Stimulated activated CD4-positive, alpha-beta T cell treated with anti-CD3 and anti-CD28 coated beads, TNF-alpha, amount 100 ng/mL, for 4 hours (primary cell): ENCODE results near the gene COASY.
"Not testable (repeated sequence)": the region's sequence is repeated elsewhere in the genome, so short reads cannot be mapped to it uniquely, and the experiment has no call there.

Source experiments
- DNase-seq, 3 experiments: peaks; one replicate each; pipeline ENCODE4 v3.0.0-alpha.2; 2020; ENCODE audit warnings: low read depth in 3 of 3

The COASY gene

GRCh38 chr17:42553161-42553818 is 8.7 kb upstream of the COASY start:
- DNase-seq = no peak

DNA sequence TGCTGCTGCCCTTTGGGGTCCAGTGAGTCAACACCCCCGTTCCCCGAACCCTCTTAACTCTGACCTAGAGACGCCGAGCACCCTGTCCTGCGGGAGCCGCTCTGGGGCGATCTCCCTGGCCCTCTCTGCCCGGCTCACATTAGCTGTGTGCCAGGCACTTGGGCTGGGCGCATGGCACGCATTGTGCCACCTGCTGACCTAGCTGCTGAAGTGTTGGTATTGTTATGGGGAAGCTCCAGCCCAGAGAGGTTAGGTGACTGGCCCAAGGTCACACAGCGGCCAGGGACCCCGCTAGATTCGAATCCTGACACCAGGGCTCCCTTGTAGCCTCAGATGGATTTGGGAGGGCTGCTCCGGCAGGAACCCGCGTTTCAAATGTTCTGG is 8.1 kb upstream of the COASY start:
- DNase-seq = no peak

GRCh38 chr17:42554250-42555121 is 7.5 kb upstream of the COASY start:
- peak in 1 of 3 experiments; percentile 46 for DNase-seq

- no peak for DNase-seq
Measured at GRCh38 chr17:42555122-42555622, 6.8 kb upstream of the COASY start.

DNA sequence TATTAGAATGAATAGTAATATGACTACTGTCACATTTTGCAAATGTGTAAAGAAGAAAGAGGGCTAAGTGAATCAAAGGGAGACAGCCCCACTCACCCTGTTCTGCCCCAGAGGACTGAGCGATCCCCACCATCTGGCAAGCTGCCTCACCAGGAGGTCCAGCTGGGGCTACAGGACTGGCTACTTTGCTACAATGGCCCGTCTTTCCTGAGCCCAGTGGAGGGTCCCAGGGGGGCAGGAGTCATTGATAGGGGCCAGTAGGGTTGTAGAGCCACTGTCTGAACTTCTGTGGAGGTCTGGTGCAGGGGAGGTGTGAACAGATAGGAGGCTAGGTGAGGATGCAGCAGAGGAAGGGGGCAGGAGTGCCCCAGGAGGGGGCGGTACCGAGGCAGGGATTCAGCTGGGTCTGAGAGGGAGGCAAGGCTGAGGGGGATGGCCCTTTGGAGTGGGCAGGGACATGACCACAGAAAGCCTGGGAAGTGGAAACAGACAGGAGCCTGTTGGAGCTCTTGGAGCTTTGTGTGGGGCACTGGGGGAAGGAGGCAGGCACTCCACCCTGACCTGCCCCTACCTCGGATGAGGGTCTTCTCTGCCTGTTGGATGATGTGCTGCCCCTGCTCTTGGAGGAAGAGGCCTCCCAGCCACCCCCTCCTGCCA is 5.9 kb upstream of the COASY start:
- DNase-seq = not testable (repeated sequence)

DNA sequence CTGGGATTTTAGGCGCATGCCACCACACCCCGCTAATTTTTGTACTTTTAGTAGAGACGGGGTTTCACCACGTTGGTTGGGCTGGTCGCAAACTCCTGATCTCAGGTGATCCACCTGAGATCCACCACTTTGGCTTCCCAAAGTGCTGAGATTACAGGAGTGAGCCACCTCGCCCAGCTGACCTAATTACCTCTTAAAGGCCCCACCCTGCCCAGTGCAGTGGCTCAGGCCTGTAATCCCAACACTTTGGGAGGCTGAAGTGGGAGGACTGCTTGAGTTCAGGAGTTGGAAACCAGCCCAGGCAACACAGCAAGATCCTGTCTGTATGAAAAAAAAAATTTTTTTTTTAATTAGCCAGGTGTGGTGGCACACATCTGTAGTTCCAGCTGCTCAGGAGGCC is 2.9 kb upstream of the COASY start:
- DNase-seq = no peak

DNA sequence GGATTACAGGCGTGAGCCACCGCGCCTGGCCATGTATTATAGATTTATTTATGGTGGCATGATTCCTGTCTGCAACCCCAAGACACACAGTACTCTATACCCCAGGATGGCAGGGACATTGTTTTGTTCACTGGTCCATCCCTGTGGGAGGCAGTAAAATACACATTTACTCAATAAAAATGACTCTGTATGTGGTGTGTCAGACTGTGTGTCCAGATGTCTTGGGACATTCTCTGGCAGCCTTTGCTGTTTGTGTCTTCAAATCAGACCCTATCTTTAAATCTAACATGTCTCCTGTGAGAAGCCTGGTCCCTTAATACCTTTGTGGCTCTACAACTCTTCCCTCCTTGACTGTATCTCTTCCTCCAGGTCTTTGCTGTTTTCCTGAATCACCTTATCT is 1.7 kb upstream of the COASY start:
- DNase-seq = no peak

DNA sequence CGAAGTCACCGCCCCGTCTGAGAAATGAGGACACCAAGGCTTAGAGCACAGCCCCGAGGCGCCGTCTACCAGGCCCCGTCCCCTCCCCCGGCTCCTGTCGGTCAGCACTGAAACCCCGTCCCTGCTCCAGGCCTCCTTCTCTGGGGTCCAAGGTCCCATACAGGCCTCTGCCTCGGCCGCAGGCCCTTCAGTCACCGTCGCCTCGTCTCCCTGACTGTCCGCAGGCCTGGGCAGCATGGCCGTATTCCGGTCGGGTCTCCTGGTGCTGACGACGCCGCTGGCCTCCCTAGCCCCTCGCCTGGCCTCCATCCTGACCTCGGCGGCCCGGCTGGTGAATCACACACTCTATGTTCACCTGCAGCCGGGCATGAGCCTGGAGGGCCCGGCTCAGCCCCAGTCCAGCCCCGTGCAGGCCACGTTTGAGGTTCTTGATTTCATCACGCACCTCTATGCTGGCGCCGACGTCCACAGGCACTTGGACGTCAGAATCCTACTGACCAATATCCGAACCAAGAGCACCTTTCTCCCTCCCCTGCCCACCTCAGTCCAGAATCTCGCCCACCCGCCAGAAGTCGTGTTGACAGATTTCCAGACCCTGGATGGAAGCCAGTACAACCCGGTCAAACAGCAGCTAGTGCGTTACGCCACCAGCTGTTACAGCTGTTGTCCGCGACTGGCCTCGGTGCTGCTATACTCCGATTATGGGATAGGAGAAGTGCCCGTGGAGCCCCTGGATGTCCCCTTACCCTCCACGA is 617 bp downstream of the COASY start:
- DNase-seq = no peak

- DNase-seq = no peak
Measured at GRCh38 chr17:42563143-42563509, 1.2 kb downstream of the COASY start.

DNA sequence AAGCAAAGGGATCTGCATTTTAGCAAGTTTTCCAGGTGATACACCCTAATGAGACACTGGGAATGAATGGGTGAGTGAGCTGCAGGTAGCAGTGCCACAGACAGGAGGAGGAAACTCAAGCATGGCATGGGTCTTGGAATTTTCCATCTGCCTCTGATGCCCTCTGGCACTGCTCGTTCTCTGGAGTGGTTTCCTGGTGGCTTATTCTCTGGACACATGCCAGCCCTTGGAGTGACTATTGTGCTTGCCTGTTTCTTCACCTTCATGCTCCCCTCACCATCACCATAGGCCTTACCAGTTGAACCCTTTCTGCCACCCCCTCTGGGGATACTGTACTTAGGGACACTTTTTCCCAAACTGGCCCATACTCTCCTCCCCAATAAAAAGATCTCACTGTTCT is 1.6 kb downstream of the COASY start:
- DNase-seq = no peak

GRCh38 chr17:42563950-42564349 is 2.0 kb downstream of the COASY start:
- no peak for DNase-seq

- no peak for DNase-seq
Measured at GRCh38 chr17:42564815-42565522, 3.0 kb downstream of the COASY start.

DNA sequence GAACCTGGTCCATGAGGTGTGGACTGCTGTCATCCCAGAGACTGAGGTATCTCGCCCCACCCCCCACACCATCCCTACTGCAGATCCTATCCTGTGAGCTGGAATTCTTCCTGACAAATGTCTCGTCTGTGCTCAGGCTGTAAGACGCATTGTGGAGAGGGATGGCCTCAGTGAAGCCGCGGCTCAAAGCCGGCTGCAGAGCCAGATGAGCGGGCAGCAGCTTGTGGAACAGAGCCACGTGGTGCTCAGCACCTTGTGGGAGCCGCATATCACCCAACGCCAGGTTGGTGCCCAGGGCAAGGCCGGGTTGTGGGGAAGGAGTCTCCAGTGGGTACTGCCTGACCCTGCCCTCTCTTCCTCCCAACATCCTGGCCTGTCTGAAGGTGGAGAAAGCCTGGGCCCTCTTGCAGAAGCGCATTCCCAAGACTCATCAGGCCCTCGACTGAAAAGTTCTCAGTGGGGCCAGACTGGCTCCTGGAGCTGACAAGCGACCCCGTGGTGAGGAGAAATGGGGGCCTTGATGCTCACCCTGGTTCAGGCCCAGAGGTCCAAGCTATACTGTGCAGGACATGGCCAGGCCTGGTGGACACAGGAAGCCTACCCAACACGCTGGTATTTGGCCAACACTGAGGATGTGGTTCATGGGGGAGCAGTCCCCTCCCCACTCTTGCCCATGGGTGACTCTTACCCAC is 3.7 kb downstream of the COASY start:
- no peak for DNase-seq

- DNase-seq = no peak
Measured at GRCh38 chr17:42566215-42566882, 4.4 kb downstream of the COASY start.

DNA sequence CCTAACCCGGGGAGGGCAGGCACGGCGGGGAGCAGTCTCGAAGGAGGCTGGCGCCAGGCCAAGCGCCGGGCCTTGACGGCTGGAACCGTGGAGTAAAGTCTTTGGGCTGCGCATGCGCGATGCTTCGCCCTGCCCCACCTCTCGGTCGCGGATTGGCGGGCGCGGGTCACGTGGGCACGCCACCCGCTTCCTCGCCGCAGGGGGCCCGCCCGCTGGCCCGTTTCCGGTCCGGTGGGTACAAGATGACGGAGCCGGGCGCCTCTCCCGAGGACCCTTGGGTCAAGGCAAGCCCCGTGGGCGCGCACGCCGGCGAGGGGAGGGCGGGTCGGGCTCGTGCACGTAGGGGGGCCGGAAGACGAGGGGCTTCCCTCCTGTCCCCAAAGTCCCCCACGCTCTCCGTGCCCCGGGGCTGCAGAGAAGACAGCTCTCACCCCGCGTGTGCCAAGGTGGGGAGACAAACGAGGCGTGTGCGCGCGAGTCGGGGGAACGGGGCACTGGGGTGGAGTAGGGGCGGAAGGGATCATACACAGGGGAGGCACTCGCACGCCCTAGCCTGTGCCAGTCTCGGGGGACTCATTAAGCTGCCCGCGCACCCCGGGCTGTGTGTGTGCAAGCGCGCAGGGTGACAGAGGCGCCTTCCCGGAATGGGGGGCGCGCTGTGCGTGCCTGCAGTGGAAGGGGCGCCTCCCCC is 5.1 kb downstream of the COASY start, which contains the start of gene MLX:
Gene MLX, plus strand, starts transcription at position 218 of the 691 bp plus-strand sequence. Its CDS starts 25 bp downstream, at position 243.
- peak; percentile 81 to 91 (median 83) for DNase-seq

GRCh38 chr17:42568341-42569111 is 6.6 kb downstream of the COASY start:
- no peak for DNase-seq

- DNase-seq = no peak
Measured at GRCh38 chr17:42571435-42572225, 9.7 kb downstream of the COASY start.

GRCh38 chr17:42573095-42573494 is 11.1 kb downstream of the COASY start:
- no peak for DNase-seq
